NB4 (cell line): Measurements from ENCODE around the gene TBCA.

ENCODE experiments used
- POLR2A ChIP-seq: IDR thresholded peaks from 2 replicates; pipeline ENCODE4 v1.6.1; 2011; ENCODE audit warnings: mild to moderate bottlenecking; ENCODE audit not compliant: insufficient read length; ENCODE audit errors: extremely low read depth
- TF ChIP-seq, protein P1 (sequence below): IDR thresholded peaks from one replicate; pipeline ENCODE4 v1.5.1; 2012; ENCODE audit warnings: low read depth, low read length

DNA sequence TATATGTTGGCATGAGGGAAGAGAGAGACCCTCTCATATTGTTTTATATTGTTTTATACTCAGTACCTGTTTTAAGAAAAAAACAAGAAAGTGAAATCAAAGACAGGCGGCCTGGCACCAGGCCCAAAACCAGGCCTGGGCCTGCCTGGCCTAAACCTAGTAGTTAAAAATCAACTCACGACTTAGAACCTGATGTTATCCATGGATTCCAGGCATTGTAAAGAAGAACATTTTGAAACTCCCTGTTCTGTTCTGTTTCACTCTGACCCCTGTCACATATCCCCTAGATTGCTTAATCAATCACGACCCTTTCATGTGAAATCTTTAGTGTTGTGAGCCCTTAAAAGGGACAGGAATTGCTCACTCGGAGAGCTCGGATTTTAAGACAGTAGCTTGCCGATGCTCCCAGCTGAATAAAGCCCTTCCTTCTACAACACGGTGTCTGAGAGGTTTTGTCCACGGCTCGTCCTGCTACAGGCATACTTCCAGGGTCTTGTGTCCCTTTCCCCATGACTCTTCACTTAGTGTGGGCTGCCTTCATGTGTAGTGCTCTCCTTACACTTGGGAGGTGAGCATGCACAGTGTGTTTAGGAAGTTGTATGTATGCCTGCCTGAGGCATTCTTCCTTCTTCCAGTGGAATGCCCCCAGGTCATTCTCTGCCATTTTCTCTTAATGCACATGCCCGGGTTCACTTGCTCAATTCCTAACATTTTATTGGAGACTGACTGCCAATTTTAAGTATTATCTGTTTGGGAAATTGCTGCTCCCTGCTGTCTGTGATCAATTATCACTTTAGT, 17.8 kb downstream of the TBCA start:
- TF ChIP-seq POLR2A = no peak
- TF ChIP-seq, protein P1, sequence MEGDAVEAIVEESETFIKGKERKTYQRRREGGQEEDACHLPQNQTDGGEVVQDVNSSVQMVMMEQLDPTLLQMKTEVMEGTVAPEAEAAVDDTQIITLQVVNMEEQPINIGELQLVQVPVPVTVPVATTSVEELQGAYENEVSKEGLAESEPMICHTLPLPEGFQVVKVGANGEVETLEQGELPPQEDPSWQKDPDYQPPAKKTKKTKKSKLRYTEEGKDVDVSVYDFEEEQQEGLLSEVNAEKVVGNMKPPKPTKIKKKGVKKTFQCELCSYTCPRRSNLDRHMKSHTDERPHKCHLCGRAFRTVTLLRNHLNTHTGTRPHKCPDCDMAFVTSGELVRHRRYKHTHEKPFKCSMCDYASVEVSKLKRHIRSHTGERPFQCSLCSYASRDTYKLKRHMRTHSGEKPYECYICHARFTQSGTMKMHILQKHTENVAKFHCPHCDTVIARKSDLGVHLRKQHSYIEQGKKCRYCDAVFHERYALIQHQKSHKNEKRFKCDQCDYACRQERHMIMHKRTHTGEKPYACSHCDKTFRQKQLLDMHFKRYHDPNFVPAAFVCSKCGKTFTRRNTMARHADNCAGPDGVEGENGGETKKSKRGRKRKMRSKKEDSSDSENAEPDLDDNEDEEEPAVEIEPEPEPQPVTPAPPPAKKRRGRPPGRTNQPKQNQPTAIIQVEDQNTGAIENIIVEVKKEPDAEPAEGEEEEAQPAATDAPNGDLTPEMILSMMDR = no peak
